ENCODE results near the gene TEX26. TPM values are rescaled to one million over a fixed set of nuclear protein-coding genes. Genes with fewer than 3 reads are reported as not detected.

Gene TEX26
- total and polyA plus RNA-seq, 8 donors = 0.17 to 0.42 (median 0.34) TPM; not detected in 4

GRCh38 chr13:31000889-31001288 is 68.4 kb downstream of the TEX26 start:
- no peaks in the 10 kb centered on the region for H3K36me3 ChIP-seq
- no peaks in the 10 kb centered on the region for H3K27me3 ChIP-seq
- no peaks in the 10 kb centered on the region for H3K9me3 ChIP-seq
- 64 to 74% methylated on average over 3 of the region's 3 CpGs for WGBS, 2 donors
- DNase-seq (no peak), ATAC-seq (no peak), FAIRE-seq (no peak)
- intact Hi-C loops (cut with DNase I) = no loop called here
- no peaks in the 10 kb centered on the region for H3K4me1 ChIP-seq
- no peak overlapping the region for H3K4me3 ChIP-seq
- H3K27ac ChIP-seq = no peak overlapping the region
- TF ChIP-seq CTCF (IDR thresholded peaks at IDR 0.05) = no peak

- intact Hi-C loops (cut with DNase I) = no loop called here
- 44 to 48% methylated on average over 2 of the region's 2 CpGs for WGBS, 2 donors
- ATAC-seq (peak; percentile 22 to 70 (median 62)), DNase-seq (peak in 1 of 6 donors; percentile 13), FAIRE-seq (no peak)
- no peaks in the 10 kb centered on the region for H3K36me3 ChIP-seq
- no peak overlapping the region for H3K4me3 ChIP-seq
- no peak overlapping the region for H3K27ac ChIP-seq
- no peaks in the 10 kb centered on the region for H3K27me3 ChIP-seq
- no peaks in the 10 kb centered on the region for H3K4me1 ChIP-seq
- H3K9me3 ChIP-seq = no peaks in the 10 kb centered on the region
- TF ChIP-seq CTCF (IDR thresholded peaks at IDR 0.05) = no peak
These were observed 69.2 kb downstream of the TEX26 start for GRCh38 chr13:31001647-31002046.

GRCh38 chr13:31005066-31005465 is 72.6 kb downstream of the TEX26 start:
- WGBS, 2 donors = 82 to 87% methylated on average over 23 of the region's 23 CpGs
- ATAC-seq (no peak), DNase-seq (peak in 1 of 6 donors; percentile 48), FAIRE-seq (no peak)
- Histone ChIP-seq H3K27ac (no peak overlapping the region), H3K36me3 (no peaks in the 10 kb centered on the region), H3K4me3 (no peak overlapping the region), H3K4me1 (no peaks in the 10 kb centered on the region), H3K27me3 (no peaks in the 10 kb centered on the region), H3K9me3 (no peaks in the 10 kb centered on the region)
- intact Hi-C loops (cut with DNase I) = no loop called here
- TF ChIP-seq CTCF (IDR thresholded peaks at IDR 0.05) = no peak

GRCh38 chr13:31007417-31007816 is 75.0 kb downstream of the TEX26 start:
- no peak for DNase-seq
- no peak for TF ChIP-seq CTCF (IDR thresholded peaks at IDR 0.05)

GRCh38 chr13:31008400-31009115 is 76.1 kb downstream of the TEX26 start:
- no peak for TF ChIP-seq CTCF (IDR thresholded peaks at IDR 0.05)
- Histone ChIP-seq H3K36me3 (no peaks in the 10 kb centered on the region), H3K9me3 (no peaks in the 10 kb centered on the region), H3K4me3 (no peak overlapping the region), H3K27ac (no peak overlapping the region), H3K27me3 (no peaks in the 10 kb centered on the region), H3K4me1 (no peaks in the 10 kb centered on the region)
- intact Hi-C loops (cut with DNase I) = no loop called here
- WGBS, 2 donors = 90 to 91% methylated on average over 7 of the region's 7 CpGs
- FAIRE-seq (no peak), ATAC-seq (no peak), DNase-seq (no peak)

More at GRCh38 chr13:31007417-31007816, 75.0 kb downstream of the TEX26 start:
- Histone ChIP-seq H3K36me3 (no peaks in the 10 kb centered on the region), H3K9me3 (no peaks in the 10 kb centered on the region), H3K4me3 (no peak overlapping the region), H3K27me3 (no peaks in the 10 kb centered on the region), H3K27ac (no peak overlapping the region), H3K4me1 (no peaks in the 10 kb centered on the region)
- intact Hi-C loops (cut with DNase I) = no loop called here
- ATAC-seq (no peak), FAIRE-seq (no peak)
- WGBS, 2 donors = 63 to 83% methylated on average over 4 of the region's 4 CpGs
